ENCODE data around the gene LYAR. TPM values are rescaled to one million over a fixed set of nuclear protein-coding genes. Genes with fewer than 3 reads are reported as not detected.

Gene LYAR
- total and polyA plus RNA-seq, 2 of the 13 experiments (the other 11 are each of a cell fraction or from before 2014, with no cell fraction given): 7.8 to 94.2 TPM

- TF ChIP-seq ZBTB37 (CRISPR knock-in tag; IDR thresholded peaks at IDR 0.05) (no peak; the same call in 1 of the 2 replicates), SOX6 (IDR thresholded peaks at IDR 0.05) (no peak), SOX6 (CRISPR knock-in tag; IDR thresholded peaks at IDR 0.05) (peak; percentile 75), ZNF335 (CRISPR knock-in tag; IDR thresholded peaks at IDR 0.05) (no peak), ZBTB38 (CRISPR knock-in tag; IDR thresholded peaks at IDR 0.05) (peak; percentile 40; the same call in 1 of the 2 replicates), TRIM24 (CRISPR knock-in tag; IDR thresholded peaks at IDR 0.05) (no peak), POLR2G (IDR thresholded peaks at IDR 0.05; ENCODE audit: low read depth, low read length) (peak; percentile 91), ERF (CRISPR knock-in tag; IDR thresholded peaks at IDR 0.05) (peak; percentile 76), ZNF503 (CRISPR knock-in tag; IDR thresholded peaks at IDR 0.05) (peak; percentile 59), GLI4 (CRISPR knock-in tag; IDR thresholded peaks at IDR 0.05; ENCODE audit: borderline replicate concordance) (0 out of 2 replicates have a peak, but pooled peaks have one; percentile 60), AGO1 (IDR thresholded peaks at IDR 0.05; ENCODE audit: low read depth, low read length, poor library complexity, severe bottlenecking) (no peak), ZNF20 (CRISPR knock-in tag; IDR thresholded peaks at IDR 0.05) (peak; percentile 82; the same call in 1 of the 2 replicates), CENPX (CRISPR knock-in tag; IDR thresholded peaks at IDR 0.05) (no peak), LRRFIP1 (CRISPR knock-in tag; conservative IDR thresholded peaks at IDR 0.05) (no peak), PHB2 (IDR thresholded peaks at IDR 0.05; ENCODE audit: partially characterized antibody) (no peak), GRHL1 (CRISPR knock-in tag; conservative IDR thresholded peaks at IDR 0.05) (no peak), HMG20A (CRISPR knock-in tag; IDR thresholded peaks at IDR 0.05; ENCODE audit: borderline replicate concordance) (no peak), DR1 (CRISPR knock-in tag; IDR thresholded peaks at IDR 0.05) (peak; percentile 67), ZNF577 (CRISPR knock-in tag; IDR thresholded peaks at IDR 0.05; ENCODE audit: borderline replicate concordance, low read depth) (no peak), BRD4 (CRISPR knock-in tag; IDR thresholded peaks at IDR 0.05) (peak; percentile 94; the same call in 1 of the 2 replicates), TERF1 (CRISPR knock-in tag; IDR thresholded peaks at IDR 0.05) (no peak)
These were observed 41.7 kb downstream of the LYAR start, which contains the start of gene TMEM128 (continued) for GRCh38 chr4:4248029-4248884.

Measured in HepG2 (cell line).